ENCODE measurements around the gene RALGPS1.

Gene RALGPS1

GRCh38 chr9:127053057-127053821 is 138.7 kb downstream of the RALGPS1 start:
- no peaks in the 10 kb centered on the region for H3K9me3 ChIP-seq (ENCODE audit: severe bottlenecking)
- ATAC-seq (ENCODE audit: low read depth), result no peak
- TF ChIP-seq, protein P1, sequence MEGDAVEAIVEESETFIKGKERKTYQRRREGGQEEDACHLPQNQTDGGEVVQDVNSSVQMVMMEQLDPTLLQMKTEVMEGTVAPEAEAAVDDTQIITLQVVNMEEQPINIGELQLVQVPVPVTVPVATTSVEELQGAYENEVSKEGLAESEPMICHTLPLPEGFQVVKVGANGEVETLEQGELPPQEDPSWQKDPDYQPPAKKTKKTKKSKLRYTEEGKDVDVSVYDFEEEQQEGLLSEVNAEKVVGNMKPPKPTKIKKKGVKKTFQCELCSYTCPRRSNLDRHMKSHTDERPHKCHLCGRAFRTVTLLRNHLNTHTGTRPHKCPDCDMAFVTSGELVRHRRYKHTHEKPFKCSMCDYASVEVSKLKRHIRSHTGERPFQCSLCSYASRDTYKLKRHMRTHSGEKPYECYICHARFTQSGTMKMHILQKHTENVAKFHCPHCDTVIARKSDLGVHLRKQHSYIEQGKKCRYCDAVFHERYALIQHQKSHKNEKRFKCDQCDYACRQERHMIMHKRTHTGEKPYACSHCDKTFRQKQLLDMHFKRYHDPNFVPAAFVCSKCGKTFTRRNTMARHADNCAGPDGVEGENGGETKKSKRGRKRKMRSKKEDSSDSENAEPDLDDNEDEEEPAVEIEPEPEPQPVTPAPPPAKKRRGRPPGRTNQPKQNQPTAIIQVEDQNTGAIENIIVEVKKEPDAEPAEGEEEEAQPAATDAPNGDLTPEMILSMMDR (IDR thresholded peaks at IDR 0.05; ENCODE audit: poor library complexity, severe bottlenecking), result no peak
- H3K4me3 ChIP-seq (ENCODE audit: severe bottlenecking), result no peak overlapping the region
- H3K27ac ChIP-seq (ENCODE audit: poor library complexity, severe bottlenecking), result no peak overlapping the region
- peaks cover 14% of the 10 kb centered on the region for H3K4me1 ChIP-seq (ENCODE audit: insufficient read depth, poor library complexity, severe bottlenecking)
- DNase-seq (ENCODE audit: low spot score), result no peak
- H3K36me3 ChIP-seq (ENCODE audit: low read depth), result no peaks in the 10 kb centered on the region
- no peaks in the 10 kb centered on the region for H3K27me3 ChIP-seq (ENCODE audit: insufficient read depth, poor library complexity, severe bottlenecking)

DNA sequence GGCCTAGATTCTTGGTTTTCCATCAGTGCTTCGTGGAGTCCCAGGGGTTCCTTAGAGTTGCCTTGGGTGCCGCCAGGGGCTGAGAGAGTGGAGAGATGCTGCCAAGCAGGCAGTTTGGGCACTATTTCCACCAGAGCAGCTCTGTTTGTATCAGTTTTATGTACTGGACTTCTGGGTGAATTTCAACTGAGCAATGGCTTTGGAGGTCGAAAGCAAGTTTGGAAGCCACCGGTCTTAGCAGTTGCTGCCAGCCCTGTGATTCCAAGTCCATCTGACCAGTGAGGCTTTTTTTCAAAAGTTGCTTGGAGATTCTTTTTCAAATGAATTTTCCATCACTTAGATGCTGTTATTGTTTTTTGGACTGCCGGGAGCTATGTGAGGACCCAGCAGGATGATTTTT is 139.4 kb downstream of the RALGPS1 start:
- H3K27me3 ChIP-seq (ENCODE audit: insufficient read depth, poor library complexity, severe bottlenecking), result no peaks in the 10 kb centered on the region
- H3K36me3 ChIP-seq (ENCODE audit: low read depth), result no peaks in the 10 kb centered on the region
- TF ChIP-seq, protein P1 (IDR thresholded peaks at IDR 0.05; ENCODE audit: poor library complexity, severe bottlenecking), result no peak
- H3K9me3 ChIP-seq (ENCODE audit: severe bottlenecking), result no peaks in the 10 kb centered on the region
- H3K4me1 ChIP-seq (ENCODE audit: insufficient read depth, poor library complexity, severe bottlenecking), result peaks cover 9% of the 10 kb centered on the region
- DNase-seq (ENCODE audit: low spot score) (no peak), ATAC-seq (ENCODE audit: low read depth) (no peak)
- no peak overlapping the region for H3K27ac ChIP-seq (ENCODE audit: poor library complexity, severe bottlenecking)
- no peak overlapping the region for H3K4me3 ChIP-seq (ENCODE audit: severe bottlenecking)

GRCh38 chr9:127055745-127056402 is 141.3 kb downstream of the RALGPS1 start:
- H3K27me3 ChIP-seq (ENCODE audit: insufficient read depth, poor library complexity, severe bottlenecking), result no peaks in the 10 kb centered on the region
- no peak overlapping the region for H3K27ac ChIP-seq (ENCODE audit: poor library complexity, severe bottlenecking)
- no peaks in the 10 kb centered on the region for H3K9me3 ChIP-seq (ENCODE audit: severe bottlenecking)
- no peaks in the 10 kb centered on the region for H3K4me1 ChIP-seq (ENCODE audit: insufficient read depth, poor library complexity, severe bottlenecking)
- H3K4me3 ChIP-seq (ENCODE audit: severe bottlenecking), result no peak overlapping the region
- TF ChIP-seq, protein P1 (IDR thresholded peaks at IDR 0.05; ENCODE audit: poor library complexity, severe bottlenecking), result no peak
- ATAC-seq (ENCODE audit: low read depth) (no peak), DNase-seq (ENCODE audit: low spot score) (no peak)
- no peaks in the 10 kb centered on the region for H3K36me3 ChIP-seq (ENCODE audit: low read depth)

DNA sequence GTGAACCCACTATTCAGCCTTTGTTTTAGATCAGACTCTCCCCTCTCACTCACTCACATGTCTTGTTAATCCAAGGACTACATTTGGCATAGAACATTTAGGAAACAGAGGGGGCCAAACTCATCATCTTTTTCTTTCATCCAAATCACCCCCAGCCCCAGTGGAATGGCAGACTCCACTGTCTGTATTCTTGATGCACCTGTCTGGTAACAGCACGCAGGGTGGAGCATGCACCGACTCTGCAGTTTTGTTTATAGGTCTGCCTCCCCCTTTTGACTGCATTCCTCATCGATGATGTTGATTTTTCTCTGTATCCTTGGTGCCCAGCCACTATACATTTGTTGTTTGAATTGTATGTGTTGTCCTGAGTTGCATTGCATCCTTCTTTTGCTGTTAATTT is 141.9 kb downstream of the RALGPS1 start:
- H3K9me3 ChIP-seq (ENCODE audit: severe bottlenecking), result no peaks in the 10 kb centered on the region
- no peak for ATAC-seq (ENCODE audit: low read depth)
- no peaks in the 10 kb centered on the region for H3K36me3 ChIP-seq (ENCODE audit: low read depth)
- H3K27me3 ChIP-seq (ENCODE audit: insufficient read depth, poor library complexity, severe bottlenecking), result no peaks in the 10 kb centered on the region
- DNase-seq (ENCODE audit: low spot score), result no peak
- no peaks in the 10 kb centered on the region for H3K4me1 ChIP-seq (ENCODE audit: insufficient read depth, poor library complexity, severe bottlenecking)
- TF ChIP-seq, protein P1 (IDR thresholded peaks at IDR 0.05; ENCODE audit: poor library complexity, severe bottlenecking), result no peak
- H3K4me3 ChIP-seq (ENCODE audit: severe bottlenecking), result no peak overlapping the region
- H3K27ac ChIP-seq (ENCODE audit: poor library complexity, severe bottlenecking), result no peak overlapping the region
